Stimulated activated CD4-positive, alpha-beta T cell treated with anti-CD3 and anti-CD28 coated beads, TNF-alpha, amount 100 ng/mL, for 4 hours (primary cell): ENCODE measurements around the gene CLDND1.

Source experiments
- DNase-seq, 3 experiments: peaks; one replicate each; pipeline ENCODE4 v3.0.0-alpha.2; 2020; ENCODE audit warnings: low read depth in 3 of 3

CLDND1 gene

DNA sequence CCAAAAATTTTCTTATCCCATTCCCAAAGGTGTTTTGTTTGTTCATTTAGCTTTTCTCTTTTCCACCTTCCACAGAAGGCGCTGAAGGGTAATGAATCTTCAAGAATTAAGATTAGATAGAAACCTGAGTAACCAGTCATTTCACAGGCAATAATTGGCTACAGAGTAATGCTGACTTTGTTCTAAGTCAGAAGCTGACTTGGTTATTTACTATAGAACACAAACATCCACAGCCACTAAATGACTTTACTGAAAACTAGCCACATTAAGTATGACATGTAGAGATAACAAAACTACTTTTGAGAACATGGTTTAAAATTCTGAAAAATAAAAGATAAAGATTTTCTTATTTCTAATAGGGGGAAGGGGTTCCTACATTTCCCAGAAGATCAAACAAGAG, 7.8 kb downstream of the CLDND1 start:
- DNase-seq: no peak

DNA sequence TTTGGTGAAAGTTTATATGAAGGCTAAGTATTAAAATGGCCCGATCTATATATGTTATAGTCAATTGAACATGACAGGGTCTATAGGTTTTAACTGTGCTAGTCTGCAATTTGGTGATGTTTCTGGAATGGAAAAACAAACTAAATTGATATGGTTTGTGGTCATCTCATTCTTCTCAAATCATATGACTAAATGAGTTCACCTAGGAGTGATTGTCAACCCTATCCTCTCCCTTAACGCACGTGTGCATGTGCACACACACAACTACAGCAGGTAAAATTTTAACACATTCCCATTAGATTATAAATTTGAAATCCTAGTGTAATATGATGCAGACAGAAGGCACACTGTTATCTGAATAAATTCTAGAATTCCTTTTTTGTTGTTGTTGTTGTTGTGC, 9.0 kb downstream of the CLDND1 start:
- no peak for DNase-seq

DNA sequence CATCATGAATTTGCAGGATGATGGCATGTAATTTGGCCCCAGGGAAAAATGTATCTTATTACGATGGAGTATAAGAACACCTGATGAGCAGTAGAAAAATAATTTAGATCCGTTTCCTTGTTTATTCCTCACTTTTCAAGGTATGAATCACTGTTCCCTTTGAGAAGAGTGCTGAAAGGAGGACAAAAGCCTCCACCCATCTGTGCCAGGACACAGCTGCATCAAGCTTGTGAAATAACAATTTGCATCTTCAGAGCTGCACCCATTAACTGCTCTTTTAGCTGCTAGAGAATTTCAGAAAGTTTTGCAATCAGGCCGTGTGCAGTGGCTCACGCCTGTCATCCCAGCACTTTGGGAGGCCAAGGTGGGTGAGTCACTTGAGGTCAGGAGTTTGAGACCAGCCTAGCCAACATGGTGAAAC, 9.6 kb downstream of the CLDND1 start:
- DNase-seq: no peak

DNA sequence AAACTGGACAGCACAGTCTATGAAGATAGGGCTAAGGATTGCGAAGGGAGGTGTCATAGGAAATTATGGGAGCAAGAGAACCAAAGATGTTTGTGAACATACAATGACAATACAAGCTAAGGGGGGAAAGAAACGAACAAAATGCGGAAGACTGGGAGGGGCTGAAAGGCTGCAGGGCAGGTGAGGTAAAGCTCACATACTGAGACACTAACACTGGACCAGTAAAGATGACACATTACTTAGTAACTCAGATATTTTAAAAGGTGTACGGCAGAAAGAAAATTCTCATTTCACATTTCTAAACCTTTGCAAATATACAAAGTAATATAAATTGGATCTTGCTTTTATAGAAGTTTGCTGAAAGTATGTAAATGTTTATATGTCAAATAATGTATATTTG, 10.1 kb downstream of the CLDND1 start:
- no peak for DNase-seq

DNA sequence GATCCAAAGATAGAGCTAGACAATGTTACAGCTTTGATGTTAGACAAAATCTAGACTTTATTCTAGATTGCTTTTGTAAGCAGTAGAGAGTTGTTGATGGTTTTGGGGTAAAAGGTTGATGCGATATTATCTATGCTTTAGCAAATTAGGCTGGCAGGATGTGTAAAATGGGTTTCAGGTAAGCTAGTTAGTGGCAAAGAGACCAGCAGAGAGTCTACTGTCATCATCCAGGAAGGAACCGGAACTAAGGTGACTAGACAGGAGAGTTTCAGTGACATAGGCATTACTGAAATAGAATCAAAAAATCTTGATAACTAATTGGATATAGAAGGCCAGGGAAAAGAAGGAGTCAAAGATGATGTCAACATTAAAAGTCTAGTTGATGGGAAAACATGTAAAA, 14.1 kb downstream of the CLDND1 start:
- no peak for DNase-seq

DNA sequence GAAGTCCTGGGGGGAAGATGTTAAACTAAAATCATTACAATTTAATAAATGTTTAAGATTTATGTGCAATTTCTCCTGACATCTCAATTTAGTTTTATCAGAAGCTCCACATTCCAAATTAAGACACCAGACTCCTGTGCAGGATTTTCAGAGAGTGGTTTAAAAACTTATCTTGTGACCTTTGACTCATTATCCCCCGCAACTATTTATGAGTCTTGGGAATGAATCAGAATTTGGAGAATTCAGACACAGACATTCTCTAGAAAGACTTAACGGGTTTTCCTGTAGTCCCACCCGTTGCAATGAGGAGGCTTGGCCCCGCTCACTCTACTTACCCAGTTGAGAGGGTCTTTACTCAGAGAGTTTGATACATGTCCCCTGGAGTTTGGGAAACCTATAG, 18.2 kb downstream of the CLDND1 start:
- no peak for DNase-seq

DNA sequence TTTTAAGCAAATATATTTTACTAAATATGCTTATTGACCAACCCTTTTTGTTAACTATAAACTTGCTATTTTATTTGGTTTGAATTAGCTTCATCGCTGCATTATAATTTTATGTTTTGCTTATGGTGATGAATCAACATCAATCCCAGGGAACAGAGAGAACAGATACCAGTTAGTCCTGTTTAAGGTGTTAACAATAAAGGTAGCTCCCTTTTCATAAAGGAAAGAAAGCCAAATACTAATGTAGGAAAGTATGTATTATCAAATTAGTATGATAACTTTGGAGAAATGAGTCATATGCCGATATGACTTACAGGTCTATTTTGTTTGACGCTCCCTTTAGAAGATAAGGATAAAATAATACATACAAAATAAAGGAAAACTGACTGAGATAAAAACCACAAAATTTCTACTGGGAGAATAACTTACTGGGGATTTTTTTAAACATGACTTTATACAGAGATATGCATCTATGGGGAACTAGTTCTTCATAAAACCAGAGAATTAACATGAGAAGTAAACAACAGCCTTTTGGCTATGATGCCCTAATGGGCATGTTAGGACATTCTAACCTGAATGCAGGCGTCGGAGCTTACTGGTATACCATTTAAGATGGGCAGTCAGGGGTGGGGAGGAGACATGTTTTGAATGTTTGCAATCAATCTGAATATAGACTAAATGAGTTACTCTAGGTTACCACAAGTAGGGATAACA, 20.7 kb downstream of the CLDND1 start:
- DNase-seq: no peak

DNA sequence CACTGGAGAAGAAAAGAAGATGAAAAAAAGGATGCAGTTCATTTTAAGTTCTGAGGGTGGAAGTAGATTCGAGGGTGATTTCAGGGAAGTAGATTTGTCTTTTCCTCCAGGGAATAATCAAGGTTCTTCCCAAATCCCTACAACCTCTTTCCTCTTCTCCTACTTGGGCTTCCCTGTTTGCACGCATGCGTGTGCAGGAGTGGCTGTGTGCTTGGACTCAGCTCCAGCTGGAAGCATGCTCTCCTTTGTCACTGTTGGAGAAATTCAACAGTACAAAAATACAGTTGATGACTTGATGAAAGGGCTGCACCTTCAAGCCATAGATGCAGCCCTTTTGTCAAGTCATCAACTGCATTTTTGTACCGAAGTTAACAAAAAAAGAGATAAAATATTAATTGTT, 21.4 kb downstream of the CLDND1 start:
- DNase-seq: no peak

DNA sequence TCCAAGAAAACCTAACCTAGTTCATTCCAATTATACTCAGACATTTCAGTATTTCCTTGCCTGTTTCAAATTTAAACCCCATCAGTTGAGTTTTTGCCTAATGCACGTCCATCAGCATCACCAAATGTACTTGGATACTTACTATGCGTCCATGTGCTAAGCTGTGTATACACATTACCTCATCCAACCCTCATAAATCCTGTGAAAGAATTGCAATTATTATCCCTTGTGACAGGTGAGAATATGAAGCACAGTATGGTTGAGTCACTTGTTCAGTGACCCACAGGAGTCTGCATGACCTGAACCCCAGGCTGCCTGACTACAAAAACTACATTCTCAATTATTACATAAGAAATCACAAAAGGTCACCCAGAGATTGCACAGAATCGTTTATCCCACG, 22.7 kb downstream of the CLDND1 start:
- no peak for DNase-seq

DNA sequence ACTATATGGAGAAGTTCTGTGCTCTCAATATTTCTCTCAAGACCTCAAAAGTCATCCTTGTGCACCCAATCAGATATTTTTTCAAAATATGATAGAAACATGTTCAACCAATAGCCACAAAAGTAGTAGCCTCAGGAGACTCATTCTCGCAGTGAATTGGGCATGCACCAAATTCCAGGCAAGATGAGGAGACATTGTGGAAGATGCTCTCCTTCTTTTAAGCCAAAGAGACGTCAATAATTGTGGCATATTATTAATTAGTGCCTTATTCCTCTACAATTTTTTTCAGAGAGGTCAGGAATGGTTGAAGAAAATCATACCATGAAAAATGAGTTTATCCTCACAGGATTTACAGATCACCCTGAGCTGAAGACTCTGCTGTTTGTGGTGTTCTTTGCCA, 25.3 kb downstream of the CLDND1 start, which contains the start of gene OR5K2:
Gene OR5K2 (plus strand): TSS at position 301 of the 400 bp plus-strand sequence. CDS start 0 bp downstream, at position 301.
- DNase-seq: no peak

DNA sequence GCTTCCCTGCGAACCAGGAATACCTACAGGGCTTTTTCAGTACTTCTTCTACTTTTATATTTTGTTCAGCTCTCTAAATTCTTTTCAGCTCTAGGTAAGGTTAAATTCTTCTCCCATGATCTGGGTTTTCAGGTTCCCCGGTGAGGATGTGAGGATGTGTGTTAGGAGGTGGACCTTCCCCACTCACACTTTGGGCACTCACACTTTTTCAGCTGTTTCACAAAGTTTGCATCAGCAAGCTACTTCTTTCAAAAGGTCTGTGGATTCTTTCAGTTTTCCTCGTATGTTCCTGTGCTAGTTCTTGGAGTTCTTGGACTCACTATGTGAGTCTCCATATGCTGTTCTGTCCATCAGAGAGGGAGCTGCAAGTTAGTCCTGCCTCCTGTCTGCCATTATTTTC, 39.1 kb downstream of the CLDND1 start:
- no peak for DNase-seq

DNA sequence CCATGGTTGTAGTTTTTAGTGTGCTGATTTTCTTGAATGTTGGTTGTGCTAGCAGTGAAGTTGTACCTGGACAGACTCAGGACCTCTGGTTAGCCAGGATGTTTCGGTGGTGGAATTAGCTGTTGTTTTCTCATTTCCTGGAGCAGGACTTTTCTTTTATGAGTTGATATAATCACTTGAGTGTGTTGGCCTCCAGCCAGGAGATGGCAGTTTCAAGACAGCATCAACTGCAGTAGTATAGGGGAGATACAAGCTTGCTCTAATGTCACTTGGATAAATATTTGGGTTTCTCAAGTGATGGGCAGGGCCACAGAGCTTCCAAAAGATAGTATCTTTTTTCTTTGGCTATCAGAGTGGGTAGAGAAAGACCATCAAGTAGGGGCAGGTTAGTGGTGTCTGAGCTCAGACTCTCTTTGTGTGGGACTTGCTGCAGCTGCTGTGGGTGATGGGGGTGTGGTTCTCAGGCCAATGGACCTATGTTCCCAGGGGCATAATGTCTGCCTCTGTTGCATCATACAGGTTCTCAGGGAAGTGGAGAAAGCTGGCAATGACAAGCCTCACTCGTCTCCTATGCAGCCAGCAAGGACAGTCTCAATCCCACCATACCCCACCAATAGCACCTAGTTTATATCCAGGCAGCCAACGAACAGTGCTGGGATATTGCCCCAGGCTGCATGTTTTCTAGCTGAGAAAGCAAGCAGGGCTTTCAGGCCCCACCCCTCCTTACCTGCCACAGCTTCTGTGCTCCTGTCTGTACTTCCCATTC, 39.8 kb downstream of the CLDND1 start:
- DNase-seq: no peak
